BJ (cell line): ENCODE measurements around the gene MPC2. TPM values are rescaled to one million over a fixed set of nuclear protein-coding genes. Genes with fewer than 3 reads are reported as not detected.

Experiments used
- CTCF ChIA-PET: fragments of 350-600 bp; formaldehyde crosslinking; extraction: SDS; loops from one replicate; lab custom pipeline; 2021; ENCODE audit warnings: antibody characterized with exemption, inconsistent platforms; lab: Yijun Ruan, JAX
- POLR2A ChIA-PET: fragments of 300-600 bp; sonication (Branson Sonifier 250); formaldehyde crosslinking; extraction: SDS; loops from one replicate; lab custom pipeline; 2021; ENCODE audit warnings: antibody characterized with exemption; lab: Charles Lee
- DNase-seq: peaks from one replicate; pipeline ENCODE4 v3.0.0-alpha.2; 2011; ENCODE audit warnings: low read depth
- H3K27me3 ChIP-seq: 2 replicates; pipeline ENCODE4 v1.6.0; 2011; ENCODE audit warnings: low read length; ENCODE audit not compliant: control insufficient read depth, insufficient read depth
- H3K36me3 ChIP-seq: 2 replicates; pipeline ENCODE4 v1.5.1; 2011; ENCODE audit warnings: low read length; ENCODE audit not compliant: control insufficient read depth, insufficient read depth
- H3K4me3 ChIP-seq: 2 replicates; pipeline ENCODE4 v1.5.1; 2011; ENCODE audit warnings: low read depth, mild to moderate bottlenecking, control low read depth, low read length
- CTCF ChIP-seq: IDR thresholded peaks from 2 replicates; pipeline ENCODE4 v1.5.1; 2011; ENCODE audit warnings: low read depth, mild to moderate bottlenecking, control low read depth, inconsistent platforms, low read length, moderate library complexity; ENCODE audit not compliant: insufficient read depth
- polyA plus RNA-seq: library from polyadenylated mRNA; depleted of rRNA; stranded (reverse); fragments of >200 nt; gene quantifications from 2 replicates; pipeline ENCODE4 v1.2.3, GENCODE V29; 2011

The MPC2 gene
- polyA plus RNA-seq, 1 experiment: 24.2 TPM

- no peak for TF ChIP-seq CTCF
- Histone ChIP-seq H3K36me3 (no peaks in the 10 kb centered on the region), H3K27me3 (no peaks in the 10 kb centered on the region), H3K4me3 (no peak overlapping the region)
- ChIA-PET CTCF (no interaction called here), POLR2A (no interaction called here)
- DNase-seq: no peak
Observed at GRCh38 chr1:167911413-167911812, 25.5 kb downstream of the MPC2 start.

DNA sequence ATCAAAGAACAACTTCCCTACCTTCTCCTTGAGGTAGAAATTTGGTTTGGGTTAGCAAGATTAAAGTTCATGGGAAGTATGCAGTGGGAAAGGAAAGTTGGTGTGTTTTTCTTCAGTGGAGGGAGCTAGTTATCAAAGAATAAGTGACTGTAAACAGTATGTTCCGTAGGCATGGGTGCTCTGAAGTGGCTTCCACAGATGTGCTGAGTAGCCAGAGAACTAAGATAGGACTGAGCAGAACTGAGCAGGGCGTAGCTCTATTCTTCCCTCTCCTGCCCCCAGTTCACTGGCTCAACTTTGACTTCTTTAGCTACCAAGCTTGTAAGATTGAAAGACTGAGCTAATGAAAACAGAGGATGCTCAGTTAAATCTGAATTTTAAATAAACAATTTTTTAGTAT, 26.3 kb downstream of the MPC2 start:
- TF ChIP-seq CTCF: no peak
- Histone ChIP-seq H3K27me3 (no peaks in the 10 kb centered on the region), H3K36me3 (no peaks in the 10 kb centered on the region), H3K4me3 (no peak overlapping the region)
- ChIA-PET CTCF (interaction anchor here (1.0 to 1.1 kb wide), 2 partner anchors 11 to 17 kb away, joined by 3 read pairs; no protein-coding TSS in a partner anchor), POLR2A (no interaction called here)
- DNase-seq: no peak

DNA sequence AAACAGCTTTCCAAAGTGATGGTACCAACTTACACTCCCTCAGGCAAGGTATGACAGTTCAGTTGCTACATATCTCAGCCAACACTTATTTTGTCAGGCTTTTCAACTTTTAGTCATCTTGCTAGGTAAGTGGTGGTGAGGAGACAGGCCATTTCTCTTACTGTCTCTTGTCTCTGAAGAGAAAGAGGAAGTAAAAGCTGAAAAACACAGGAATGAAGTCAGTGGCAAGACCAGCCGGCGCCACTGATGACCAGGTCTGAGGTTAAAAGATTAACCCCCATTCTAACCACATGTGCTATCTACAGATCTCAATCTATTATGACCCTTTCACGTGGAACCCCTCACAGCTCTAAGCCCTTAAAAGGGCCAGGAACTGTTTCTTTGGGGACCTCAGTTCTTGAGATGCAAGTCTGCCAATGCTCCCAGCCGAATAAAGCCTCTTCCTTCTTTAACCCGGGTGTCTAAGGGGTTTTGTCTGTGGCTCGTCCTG, 27.1 kb downstream of the MPC2 start:
- CTCF ChIA-PET: interaction anchor here (1.0 kb wide), 1 partner anchor 16 kb away, joined by 3 read pairs; no protein-coding TSS in a partner anchor
- no peak overlapping the region for H3K4me3 ChIP-seq
- POLR2A ChIA-PET: no interaction called here
- no peaks in the 10 kb centered on the region for H3K36me3 ChIP-seq
- H3K27me3 ChIP-seq: no peaks in the 10 kb centered on the region
- DNase-seq: no peak
- TF ChIP-seq CTCF: no peak

DNA sequence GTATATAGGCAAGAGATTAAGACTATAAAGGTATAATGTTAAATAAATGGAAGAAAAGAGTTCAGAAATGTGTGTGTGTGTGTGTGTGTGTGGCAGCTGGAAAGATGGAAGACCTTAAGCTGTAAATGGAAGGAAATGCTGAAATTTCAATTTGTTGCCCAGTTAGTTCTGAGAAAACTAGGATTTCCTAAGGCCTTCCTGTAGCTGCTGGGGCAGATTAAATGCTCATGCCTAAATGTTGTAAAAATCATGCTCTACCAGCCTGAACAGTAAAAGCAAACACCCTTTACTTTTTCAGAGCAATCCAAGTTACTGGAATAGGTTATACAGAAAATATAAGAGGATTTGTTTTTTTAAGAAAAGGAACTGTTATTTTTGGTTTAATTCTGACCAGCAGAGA, 31.2 kb downstream of the MPC2 start:
- no peak overlapping the region for H3K4me3 ChIP-seq
- no peaks in the 10 kb centered on the region for H3K27me3 ChIP-seq
- POLR2A ChIA-PET: no interaction called here
- H3K36me3 ChIP-seq: no peaks in the 10 kb centered on the region
- DNase-seq: no peak
- CTCF ChIA-PET: interaction anchor here (1.0 to 1.1 kb wide), 2 partner anchors 9 to 18 kb away, joined by 3 to 7 read pairs; partner anchors contain the start of gene ADCY10
- no peak for TF ChIP-seq CTCF

GRCh38 chr1:167905182-167905581, 31.7 kb downstream of the MPC2 start:
- no peak for DNase-seq
- Histone ChIP-seq H3K36me3 (no peaks in the 10 kb centered on the region), H3K4me3 (no peak overlapping the region), H3K27me3 (no peaks in the 10 kb centered on the region)
- ChIA-PET CTCF (interaction anchor here (0.6 to 1.1 kb wide), 4 partner anchors 9 to 32 kb away, joined by 3 to 7 read pairs (median 3); partner anchors contain the start of genes ADCY10 and MPC2), POLR2A (interaction anchor here (0.6 to 0.7 kb wide), 2 partner anchors 149 to 736 kb away, joined by 3 read pairs; no protein-coding TSS in a partner anchor)
- TF ChIP-seq CTCF: no peak
